IPS-NIHi7 (cell line): ENCODE measurements around the gene ZNF268.

Source experiments
- DNase-seq: peaks from one replicate; pipeline ENCODE4 v3.0.0; 2012; ENCODE audit warnings: mixed read lengths; ENCODE audit errors: extremely low spot score

The ZNF268 gene

DNA sequence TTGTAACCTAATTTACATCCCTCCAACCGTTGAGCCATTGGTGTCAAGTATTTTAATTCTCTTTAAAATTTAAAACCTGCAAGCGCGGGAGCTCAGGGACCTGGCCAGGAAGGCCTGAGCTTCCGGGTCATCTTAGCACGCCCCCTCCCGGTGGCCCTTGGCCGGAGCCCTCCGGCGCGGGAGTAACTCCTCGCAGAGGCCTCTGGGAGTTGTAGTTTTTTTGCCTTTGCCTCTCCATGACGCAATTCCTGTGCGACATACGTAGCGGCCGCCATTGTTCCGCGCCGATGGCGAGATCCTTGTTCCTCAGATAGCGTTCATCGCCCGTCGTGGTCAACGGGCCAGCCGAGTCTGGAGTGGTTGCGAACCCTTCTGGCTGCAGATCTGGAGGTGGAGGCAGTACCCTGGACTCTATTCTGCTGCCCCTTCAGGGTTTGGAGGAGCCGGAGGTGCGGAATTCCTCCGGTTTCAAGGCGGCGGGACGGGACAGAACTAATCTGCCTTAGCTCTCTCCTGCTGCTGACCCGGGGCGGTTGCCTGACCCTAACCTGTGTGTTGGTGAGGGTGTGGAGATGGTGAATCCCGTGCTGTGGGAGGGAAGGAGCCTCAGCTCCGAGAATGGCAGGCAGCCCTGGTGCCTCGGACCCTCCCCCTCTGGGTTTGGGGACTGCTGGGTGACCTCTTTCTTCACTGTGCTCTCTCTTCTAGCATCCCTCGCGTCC lies at the start of gene ZNF268:
ZNF268 (plus strand) TSS at position 258 of the 722 bp plus-strand sequence. CDS start 503 bp downstream, outside the sequence.
- DNase-seq: peak; percentile 99

DNA sequence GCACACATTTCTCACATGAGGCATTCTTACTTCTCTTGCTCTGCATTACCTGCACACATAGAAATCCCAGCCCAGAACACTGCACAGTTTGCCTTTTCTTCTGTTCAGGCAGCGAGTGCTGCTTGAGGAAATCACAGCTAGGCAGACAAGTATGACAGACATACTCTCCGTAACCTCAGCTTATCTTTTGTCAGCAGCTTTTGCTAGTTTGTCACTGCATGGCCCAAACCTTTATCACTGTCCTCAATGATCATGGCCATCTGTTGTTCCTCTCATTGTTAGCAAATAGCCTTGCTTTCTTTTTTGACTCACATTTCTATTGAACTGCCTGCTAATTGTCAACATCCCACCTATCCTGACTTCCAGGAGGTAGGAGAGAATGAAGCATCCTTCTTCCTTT lies 45.5 kb upstream of the ZNF268 start:
- no peak for DNase-seq

DNA sequence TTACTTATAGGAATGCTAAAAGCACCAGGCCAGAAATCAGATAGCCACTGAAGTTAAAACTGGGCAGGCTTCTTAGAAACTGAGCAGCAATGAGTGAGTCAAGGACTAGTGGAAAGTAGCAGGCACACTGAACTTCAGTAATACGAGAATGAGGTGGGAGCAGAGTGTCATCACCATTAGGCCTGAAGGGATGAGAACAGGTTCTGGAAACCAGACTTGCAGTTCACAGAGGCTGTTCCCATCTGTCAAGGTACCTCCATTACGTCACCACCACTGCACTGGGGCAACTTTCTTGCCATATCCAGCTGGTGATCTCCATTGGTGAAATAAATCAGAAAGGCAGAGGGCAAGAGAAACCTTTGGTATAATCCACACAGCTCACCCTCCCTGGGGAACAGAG lies 35.3 kb upstream of the ZNF268 start:
- no peak for DNase-seq

DNA sequence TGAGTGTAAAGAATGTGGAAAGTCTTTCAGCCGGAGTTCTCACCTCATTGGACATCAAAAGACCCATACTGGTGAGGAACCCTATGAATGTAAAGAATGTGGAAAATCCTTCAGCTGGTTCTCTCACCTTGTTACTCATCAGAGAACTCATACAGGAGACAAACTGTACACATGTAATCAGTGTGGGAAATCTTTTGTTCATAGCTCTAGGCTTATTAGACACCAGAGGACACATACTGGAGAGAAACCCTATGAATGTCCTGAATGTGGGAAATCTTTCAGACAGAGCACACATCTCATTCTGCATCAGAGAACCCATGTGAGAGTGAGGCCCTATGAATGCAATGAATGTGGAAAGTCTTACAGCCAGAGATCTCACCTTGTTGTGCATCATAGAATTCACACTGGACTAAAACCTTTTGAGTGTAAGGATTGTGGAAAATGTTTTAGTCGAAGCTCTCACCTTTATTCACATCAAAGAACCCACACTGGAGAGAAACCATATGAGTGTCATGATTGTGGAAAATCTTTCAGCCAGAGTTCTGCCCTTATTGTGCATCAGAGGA lies 25.1 kb upstream of the ZNF268 start:
- DNase-seq: no peak

DNA sequence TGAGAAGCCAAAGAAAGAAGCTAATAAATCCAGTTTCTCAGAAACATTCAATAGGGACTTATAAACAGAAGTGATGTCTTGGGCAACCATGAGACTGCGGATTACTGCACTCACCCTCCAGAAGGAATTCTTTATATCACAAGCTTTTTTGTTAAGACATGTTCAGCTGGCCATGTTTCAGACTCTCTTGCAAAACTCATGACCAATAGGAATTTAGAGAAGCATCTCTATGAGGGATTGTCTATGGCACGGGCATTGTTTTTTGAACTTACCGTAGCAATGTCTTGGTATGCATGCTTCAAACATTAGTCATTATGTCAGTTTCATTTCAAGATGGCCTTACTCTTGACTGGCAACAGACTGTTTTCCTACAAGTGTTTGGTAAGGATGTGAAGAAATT lies 15.5 kb upstream of the ZNF268 start:
- no peak for DNase-seq

DNA sequence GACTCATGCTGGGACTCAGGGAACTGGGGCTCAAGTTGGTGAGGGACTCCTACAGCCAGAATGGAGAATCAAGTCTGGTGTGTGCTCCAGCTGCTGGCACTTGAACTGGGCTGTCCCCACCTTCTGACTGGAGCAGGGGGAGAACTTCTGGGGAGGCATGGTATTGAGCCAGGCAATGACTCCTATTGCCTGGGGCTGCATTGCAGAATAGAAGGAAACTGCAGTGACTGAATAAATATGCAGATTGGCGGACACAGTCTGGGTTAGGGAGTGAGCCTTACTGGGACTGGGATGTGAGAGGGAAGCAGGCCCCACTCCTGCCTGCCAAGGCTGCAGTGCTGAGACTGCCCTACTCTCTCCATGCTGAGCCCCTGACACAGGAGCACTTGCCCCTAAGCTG lies 8.8 kb upstream of the ZNF268 start:
- no peak for DNase-seq

DNA sequence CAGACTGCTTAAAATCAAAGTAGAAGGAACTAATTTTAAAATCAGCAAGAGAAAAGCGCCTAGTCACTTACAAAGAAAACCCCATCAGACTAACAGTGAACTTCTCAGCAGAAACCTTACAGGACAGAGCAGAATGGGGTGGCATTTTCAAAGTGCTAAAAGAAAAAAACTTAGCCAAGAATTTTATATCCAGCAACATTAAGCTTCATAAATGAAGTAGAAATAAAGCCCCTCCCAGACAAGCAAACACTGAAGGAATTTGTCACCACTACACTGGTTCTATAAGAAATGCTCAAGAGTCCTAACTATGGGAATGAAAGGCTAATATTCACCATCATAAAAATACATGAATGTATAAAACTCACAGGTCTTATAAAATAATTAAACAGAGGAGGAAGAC lies 6.4 kb upstream of the ZNF268 start:
- DNase-seq: no peak

DNA sequence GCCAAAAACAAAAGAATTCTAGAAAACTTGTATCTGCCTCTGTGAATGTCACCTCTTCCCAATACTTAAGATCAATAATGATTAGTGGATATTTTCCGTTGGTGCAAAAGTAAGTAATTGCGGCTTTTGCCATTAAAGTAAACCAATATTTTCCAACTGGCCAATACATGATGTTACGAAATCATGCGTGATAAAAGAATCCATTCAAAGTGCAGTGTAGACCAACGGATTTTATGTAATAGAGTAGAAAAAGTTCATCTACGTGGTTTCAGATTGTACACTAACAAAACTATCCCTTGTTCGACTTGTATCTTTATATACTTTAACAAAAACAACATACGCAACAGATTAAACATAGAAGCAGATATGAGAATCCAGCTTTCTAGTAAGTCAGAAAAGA lies 626 bp upstream of the ZNF268 start:
- DNase-seq: no peak

DNA sequence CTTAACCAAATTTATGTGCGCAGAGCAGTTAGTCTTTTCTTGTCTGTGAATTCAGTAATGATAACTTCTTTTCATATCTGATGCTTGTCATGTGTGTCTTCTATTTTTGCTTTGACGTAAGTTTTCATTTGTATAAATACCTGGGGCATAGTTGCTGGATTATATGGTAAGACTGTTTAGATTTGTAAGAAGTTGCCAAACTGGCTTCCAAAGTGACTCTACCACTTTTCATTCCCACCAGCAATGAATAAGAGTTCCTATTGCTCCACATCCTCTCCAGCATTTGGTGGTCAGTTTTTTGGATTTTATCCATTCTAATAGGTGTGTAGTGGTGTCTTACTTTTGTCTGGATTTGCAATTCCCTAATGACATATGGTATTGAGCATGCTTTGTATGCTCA lies 8.9 kb downstream of the ZNF268 start:
- no peak for DNase-seq

DNA sequence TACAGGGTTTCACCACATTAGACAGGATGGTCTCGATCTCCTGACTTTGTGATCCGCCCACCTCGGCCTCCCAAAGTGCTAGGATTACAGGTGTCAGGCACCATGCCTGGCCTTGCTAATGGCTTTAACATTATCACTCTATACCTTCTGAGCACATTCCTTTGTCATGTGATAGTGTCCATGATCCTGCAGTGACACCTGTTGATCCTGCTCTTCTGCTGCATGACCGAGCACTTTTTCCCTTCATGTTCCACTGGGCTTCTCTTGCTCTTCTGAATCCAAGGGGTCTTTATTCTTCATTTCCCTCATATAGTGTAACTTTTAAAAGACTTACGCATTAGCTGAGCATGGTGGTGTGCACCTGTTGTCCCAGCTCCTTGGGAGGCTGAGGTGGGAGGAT lies 11.6 kb downstream of the ZNF268 start:
- DNase-seq: no peak

DNA sequence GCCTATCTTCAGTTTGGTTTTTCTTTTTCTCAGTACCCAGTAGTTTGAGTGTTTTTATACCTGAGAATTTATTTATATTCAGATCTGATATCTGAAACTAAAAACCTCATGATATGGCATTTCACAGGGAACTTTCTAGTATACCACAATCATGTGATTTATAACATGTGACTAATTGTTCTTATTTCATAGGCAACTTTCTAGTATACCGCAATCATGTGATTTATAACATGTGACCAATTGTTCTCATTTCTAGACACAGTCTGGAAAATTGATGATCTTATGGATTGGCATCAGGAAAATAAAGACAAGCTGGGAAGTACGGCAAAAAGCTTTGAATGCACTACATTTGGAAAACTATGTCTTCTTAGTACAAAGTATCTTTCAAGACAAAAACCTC lies 20.6 kb downstream of the ZNF268 start:
- DNase-seq: no peak

DNA sequence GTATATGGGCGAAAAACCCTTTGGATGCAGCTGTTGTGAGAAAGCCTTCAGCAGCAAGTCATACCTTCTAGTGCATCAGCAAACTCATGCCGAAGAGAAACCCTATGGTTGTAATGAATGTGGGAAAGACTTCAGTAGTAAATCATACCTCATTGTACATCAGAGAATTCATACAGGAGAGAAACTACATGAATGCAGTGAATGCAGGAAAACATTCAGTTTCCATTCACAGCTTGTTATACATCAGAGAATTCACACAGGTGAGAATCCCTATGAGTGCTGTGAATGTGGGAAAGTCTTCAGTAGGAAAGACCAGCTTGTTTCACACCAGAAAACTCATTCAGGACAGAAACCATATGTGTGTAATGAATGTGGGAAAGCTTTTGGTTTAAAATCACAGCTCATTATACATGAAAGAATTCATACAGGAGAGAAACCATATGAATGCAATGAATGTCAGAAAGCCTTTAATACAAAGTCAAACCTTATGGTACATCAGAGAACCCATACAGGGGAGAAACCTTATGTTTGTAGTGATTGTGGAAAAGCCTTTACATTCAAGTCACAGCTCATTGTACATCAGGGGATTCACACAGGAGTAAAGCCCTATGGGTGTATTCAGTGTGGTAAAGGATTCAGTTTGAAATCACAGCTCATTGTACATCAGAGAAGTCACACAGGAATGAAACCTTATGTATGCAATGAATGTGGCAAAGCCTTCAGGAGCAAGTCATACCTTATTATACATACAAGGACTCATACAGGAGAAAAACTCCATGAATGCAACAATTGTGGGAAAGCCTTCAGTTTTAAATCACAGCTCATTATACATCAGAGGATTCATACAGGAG lies 21.4 kb downstream of the ZNF268 start:
- DNase-seq: no peak

DNA sequence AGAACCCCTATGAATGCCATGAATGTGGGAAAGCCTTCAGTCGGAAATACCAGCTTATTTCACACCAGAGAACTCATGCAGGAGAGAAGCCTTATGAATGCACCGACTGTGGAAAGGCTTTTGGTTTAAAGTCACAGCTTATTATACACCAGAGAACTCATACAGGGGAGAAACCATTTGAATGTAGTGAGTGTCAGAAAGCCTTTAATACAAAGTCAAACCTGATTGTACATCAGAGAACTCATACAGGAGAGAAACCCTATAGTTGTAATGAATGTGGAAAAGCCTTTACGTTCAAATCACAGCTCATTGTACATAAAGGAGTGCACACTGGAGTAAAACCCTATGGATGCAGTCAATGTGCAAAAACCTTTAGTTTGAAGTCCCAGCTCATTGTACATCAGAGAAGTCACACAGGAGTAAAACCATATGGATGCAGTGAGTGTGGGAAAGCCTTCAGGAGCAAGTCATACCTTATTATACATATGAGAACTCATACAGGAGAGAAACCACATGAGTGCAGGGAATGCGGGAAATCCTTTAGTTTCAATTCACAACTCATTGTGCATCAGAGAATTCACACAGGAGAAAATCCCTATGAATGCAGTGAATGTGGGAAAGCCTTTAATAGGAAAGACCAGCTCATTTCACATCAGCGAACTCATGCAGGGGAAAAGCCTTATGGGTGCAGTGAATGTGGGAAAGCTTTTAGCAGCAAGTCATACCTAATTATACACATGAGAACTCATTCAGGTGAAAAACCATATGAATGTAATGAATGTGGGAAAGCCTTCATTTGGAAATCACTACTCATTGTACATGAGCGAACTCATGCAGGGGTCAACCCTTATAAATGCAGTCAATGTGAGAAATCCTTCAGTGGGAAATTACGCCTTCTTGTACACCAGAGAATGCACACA lies 22.3 kb downstream of the ZNF268 start:
- no peak for DNase-seq

DNA sequence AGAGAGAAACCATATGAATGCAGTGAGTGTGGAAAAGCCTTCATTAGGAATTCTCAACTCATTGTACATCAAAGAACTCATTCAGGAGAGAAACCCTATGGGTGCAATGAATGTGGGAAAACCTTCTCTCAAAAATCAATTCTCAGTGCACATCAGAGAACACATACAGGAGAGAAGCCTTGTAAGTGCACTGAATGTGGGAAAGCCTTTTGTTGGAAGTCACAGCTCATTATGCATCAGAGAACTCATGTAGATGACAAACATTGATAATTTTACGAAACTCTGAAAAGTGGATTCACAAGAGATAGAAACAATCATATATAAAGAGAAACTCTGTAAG lies 22.9 kb downstream of the ZNF268 start:
- no peak for DNase-seq

DNA sequence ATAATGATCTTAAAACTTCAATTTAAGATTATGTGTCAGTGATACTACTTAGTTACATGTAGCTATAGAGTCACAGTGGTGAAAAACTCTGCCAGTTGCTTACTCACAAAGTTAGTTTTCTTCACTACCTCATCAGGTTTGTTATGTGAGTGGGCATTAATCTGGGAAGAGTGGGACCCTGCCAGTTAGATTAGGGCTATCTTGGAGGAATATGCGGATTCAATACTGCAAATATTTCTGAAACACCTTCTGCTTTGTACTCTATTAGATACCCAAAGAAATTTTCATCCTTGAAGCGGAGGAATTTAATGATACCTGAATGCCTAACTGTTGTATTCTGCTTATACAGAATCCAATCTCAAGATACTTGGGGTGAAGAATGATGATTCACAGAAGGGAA lies 25.1 kb downstream of the ZNF268 start:
- DNase-seq: no peak

DNA sequence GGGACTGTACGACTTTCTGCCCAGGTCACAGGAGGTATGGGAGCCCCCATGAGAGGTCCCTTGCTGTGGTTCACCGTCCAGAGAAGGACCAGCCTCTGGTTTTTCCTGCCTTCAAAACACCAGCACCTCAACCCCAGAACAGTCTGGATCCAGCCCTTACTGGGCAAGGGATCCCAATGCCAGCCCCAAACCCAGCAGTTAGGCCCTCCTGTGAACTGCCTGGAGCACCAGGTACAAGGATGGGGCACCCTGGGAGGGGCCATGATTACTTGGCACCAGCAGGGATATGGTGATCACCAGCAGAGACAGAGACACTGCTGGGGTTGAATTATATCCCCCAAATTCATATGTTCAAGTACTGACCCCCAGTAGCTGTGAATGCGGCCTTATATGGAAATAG lies 34.4 kb downstream of the ZNF268 start:
- DNase-seq: no peak

DNA sequence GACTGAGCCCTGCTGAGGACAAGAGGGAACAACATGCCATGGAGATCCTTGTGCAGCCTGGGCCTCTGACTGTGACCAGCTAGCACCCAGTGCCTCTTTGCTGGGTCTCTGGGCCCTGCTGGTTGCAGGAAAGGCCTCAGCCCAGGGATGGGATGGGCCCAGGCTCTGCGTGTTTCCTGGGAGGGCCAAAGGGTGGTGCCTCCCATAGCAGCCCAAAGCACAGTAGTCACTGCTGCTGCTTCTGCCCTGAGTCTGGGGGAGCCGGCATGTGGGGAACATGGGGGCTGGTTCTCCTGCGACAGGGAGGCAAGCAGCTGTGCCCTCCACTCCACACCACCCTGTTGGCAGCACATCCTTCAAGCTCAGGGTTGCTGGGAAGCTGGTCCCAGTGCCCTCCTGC lies 35.9 kb downstream of the ZNF268 start:
- DNase-seq: no peak

DNA sequence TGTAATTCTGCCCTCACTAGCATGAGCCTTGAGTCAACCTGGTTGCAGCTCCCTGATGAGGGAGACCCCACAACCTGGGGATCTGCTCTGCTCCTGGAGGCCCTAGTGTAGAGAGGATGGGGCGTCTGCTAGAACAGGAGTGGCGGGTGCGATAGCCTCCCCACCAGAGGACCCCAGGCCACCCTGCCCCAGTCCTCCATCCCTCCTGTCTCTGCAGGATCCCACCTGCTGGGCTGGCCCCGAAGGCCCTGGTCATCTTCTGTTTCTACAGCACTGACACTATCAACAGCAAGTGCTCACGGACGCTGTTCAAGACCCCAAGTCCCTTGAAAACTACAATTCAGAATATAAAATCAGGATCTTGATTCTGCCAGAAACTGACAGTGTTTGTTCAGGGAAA lies 39.2 kb downstream of the ZNF268 start:
- no peak for DNase-seq

DNA sequence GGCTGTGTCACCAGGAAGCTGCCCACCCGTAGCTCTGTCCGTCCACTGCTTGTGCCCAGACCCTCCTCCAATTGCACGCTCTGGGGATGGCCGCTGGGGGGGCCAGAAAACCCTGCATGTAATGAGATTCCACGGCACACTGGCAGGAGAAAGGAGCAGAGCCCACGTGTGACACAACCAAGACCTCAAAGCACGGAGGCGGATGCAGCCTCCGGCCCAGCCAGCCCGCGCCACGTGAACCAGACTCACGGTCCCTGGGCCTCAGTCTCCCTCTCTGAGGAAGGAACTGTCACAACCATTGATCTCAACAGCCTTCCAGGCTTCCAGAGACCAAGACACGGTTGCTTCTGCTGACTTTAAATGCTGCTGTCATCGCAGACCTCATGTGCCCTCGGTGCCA lies 39.9 kb downstream of the ZNF268 start:
- no peak for DNase-seq

DNA sequence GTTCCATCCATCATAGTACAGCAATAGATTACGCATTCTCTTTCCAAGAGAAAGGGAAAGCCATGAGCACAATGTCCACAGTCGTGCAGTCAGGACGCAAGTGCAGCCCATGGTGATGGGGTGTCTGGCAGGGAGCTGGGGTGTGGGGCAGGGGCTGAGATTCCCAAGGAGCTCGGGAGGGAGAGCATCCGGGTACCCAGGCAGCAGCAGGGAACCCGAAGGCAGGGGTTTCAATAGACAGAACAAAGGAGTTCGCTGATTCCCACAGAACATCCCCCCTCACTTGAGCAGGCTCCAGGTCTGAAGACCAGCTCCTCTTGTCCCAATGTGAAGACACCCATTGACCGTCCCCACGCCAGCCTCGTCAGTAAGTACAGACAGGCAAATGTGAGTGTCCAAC lies 40.9 kb downstream of the ZNF268 start:
- DNase-seq: no peak

DNA sequence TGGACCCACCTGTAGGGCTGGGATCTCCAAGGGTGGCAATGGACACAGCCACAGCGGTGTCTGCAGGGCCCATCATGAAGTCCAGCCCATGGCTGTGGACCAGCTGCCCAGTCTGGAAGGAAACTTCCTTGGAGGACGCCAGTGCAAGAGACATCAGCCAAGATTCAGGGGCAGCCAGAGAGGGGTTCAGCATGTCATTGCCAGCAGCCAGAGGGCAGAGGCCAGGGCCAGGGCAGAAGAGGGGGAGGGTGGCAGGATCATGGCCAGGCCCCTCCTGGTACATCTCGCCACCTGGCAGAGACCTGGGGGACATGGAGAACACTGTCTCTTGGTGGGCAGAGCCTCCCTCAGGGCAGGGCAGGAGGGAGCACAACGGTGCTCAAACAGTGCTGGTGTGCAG lies 44.2 kb downstream of the ZNF268 start:
- DNase-seq: no peak

DNA sequence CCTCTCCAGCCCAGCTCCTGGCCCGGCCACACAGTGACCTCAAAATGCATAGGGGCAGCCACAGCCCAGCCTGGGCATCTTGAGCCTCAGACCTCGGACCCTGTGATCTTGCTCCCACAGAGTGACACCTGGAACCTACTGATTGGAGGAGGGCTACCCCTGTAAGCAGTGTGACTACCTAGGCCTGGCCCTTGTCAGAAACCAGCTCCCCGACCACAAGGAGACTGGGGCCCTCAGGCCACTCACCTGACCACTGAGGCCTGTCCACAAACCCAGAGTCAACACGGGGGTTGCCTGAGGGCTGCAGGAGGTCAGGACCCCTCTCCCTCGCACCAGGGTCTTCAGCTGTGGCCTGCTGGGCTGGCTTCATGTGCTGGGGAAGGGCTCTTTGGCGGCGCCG lies 45.4 kb downstream of the ZNF268 start:
- DNase-seq: no peak
